CD4-positive, alpha-beta T cell treated with Interleukin-6 for 4 hours (primary cell): ENCODE results near the gene CLEC10A.
"Not testable (repeated sequence)": the region's sequence is repeated elsewhere in the genome, so short reads cannot be mapped to it uniquely, and the experiment has no call there.

Experiments
- DNase-seq: peaks from one replicate; pipeline ENCODE4 v3.0.0-alpha.2; 2020; ENCODE audit warnings: mixed read lengths

Gene CLEC10A

DNA sequence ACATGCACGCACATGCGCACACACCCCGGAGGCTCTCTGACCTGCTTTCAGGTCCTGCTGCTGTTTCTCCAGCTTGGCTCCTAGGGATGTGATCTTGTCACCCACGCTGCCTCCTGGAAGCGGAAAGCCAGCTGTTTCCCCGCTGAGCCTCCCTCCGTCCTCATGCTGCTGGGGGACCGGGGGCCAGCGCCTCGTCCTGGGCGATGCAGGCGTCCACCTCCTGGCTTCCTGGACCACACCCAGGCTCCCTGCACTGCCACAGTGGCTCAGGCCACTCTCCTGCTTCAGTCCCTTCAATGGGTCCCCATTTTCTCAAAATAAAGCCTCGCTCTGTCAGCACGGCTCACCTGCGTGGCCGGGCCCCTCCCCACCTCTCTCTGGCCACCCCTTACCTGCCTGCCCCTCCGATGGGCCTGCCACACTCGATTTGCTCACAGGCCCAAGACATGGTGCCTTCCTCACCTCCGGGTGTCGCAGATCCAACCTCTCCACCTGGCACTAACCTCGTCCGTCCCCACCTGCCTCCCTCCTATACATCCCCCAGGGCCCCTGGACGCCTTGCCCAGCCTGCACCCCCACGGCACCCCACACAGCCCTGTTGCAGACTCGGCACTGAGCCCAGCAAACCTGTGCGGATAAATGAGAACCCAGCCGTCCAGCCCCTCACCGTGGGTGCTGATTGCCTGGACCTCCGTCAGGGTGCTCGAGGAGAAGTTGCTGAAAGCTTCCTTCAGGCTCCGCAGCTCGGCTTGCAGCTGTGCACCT, 27.9 kb upstream of the CLEC10A start:
- DNase-seq, result no peak

DNA sequence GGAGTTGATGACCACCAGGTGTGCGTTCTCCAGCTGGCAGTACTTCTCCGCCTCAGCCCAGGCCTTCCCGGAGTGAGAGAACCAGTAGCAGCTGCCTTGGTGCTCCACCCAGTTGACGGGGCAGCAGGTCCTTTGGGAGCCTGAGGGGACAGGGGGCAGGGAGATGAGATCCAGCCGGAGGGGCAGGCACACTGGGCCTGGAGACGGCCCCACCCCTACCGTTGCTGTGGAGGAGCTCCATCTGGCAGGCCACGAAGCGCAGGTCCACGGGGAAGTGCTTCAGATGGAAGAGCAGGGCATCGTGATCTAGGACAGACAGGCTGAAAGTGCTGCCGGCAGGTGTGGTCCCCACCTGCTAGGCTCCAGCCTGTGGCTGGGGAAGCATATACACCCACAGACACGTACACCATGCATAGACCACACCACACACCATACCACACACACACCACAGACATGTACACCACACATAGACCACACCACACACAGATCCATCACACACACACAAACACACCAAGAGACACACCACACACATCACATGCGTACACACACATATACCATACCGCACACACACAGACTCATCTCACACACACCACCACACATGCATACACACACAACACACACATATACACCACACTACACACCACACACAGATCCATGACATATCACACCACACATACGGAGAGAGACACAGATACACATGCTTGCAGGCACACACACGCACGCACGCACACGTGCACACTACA, 27.1 kb upstream of the CLEC10A start:
- DNase-seq, result no peak

DNA sequence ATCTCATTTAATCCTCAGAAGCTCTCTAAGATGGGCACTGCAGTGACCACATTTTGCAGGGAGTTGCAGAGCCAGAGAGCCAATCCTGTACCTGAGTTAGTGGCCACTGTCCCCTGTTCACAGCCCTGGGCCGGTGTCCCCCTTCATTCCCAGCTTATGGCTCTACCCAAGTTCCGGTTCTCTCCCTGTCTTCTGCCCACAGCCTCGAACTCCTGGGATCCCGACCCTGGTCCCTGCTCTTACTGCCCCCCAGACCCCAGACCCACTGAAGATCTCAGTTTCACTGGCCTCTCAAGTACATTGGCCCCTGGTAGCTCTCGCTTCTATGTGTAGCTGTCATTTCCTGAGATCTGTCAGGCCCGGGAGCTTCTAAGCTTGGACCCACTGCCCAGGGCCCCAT, 22.4 kb upstream of the CLEC10A start:
- no peak for DNase-seq

GRCh38 chr17:7101531-7101930, 21.5 kb upstream of the CLEC10A start:
- no peak for DNase-seq

GRCh38 chr17:7100641-7101379, 20.8 kb upstream of the CLEC10A start:
- DNase-seq, result not testable (repeated sequence)

DNA sequence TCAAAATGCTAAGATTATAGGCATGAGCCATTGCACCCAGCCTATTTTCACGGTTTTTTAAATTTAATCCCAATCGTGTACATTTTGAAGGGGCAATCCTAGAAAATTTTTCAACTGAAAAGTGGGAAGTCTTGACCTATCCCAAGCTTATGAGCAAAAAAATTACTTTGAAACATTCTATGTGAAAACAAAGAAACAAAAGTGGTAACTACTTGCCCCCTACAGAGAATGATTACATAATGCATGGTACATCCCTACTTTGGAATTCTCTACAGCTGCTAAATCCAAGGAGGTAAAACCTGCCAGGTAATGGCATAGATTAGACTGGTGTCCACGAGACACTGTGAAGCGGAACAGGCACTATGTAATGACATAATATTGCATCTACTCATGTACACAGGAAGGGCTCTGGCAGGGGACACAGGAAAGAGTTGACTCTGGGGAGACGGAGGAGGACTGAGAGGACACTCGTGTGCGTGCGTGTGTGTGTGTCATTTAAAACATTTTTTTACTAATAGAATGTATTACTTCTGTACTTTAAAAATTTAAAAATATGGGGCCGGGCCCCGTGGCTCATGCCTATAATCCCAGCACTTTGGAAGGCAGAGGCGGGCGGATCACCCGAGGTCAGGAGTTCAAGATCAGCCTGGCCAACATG, 18.9 kb upstream of the CLEC10A start:
- DNase-seq, result no peak

- no peak for DNase-seq
These were observed 17.9 kb upstream of the CLEC10A start for GRCh38 chr17:7097940-7098339.

GRCh38 chr17:7095625-7096024, 15.6 kb upstream of the CLEC10A start:
- DNase-seq, result no peak

- DNase-seq, result no peak
These were observed 14.6 kb upstream of the CLEC10A start for GRCh38 chr17:7094652-7095019.

- DNase-seq, result not testable (repeated sequence)
These were observed 11.4 kb upstream of the CLEC10A start for GRCh38 chr17:7091311-7092005.

- not testable (repeated sequence) for DNase-seq
These were observed 9.5 kb upstream of the CLEC10A start for GRCh38 chr17:7089570-7089969.

- not testable (repeated sequence) for DNase-seq
These were observed 8.4 kb upstream of the CLEC10A start for GRCh38 chr17:7088442-7088841.

DNA sequence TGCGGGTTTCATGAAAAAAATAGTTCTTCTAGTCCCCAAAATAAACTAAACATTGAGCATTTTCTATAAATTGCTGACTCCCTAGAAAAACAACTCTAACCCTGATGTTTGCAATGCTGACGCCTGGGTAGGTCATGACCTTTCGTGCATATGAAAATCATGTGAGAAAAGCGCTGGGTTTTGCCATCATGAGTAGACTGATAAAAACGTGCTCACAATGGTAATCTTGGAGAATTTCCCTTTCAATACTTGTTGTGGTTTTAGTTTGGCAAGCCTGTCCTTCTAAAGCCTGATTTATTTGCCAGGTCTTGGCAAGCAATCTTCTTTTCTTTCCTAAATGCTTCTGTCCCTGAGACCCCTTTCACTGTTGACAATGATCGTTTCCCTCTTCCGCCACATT, 4.0 kb upstream of the CLEC10A start:
- no peak for DNase-seq

GRCh38 chr17:7083592-7083991, 3.5 kb upstream of the CLEC10A start:
- DNase-seq, result no peak

DNA sequence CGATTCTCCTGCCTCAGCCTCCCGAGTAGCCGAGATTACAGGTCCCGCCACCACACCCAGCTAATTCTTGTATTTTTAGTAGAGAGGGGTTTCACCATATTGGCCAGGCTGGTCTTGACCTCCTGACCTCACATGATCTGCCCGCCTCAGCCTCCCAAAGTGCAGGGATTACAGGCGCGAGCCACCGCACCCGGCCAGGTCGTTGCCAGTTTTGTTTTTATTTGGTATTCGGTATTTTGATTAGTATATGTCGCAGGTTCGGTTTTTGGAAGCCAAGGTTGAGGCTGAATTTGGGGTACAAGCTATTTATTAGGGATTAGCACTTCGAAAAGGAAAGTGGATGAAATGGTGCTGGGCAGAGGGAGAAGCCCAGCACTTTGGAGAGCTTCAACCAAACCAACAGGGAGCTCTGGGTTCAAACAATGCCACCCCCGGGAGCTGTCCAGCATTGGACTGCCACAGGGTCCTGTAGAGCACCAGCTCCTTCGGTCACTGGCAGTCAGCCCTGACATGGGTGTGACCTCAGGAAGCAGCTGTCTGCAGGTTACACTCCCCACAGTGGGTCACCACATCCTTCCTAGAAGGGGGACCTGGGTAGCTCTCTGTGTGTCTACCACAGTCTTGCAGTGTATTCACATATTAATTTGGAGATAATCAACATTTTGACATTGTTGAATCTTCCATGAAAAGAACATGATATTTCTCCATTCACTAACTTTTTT, 1.5 kb upstream of the CLEC10A start:
- peak; percentile 31 for DNase-seq

- no peak for DNase-seq
These were observed 498 bp upstream of the CLEC10A start for GRCh38 chr17:7080456-7081041.

DNA sequence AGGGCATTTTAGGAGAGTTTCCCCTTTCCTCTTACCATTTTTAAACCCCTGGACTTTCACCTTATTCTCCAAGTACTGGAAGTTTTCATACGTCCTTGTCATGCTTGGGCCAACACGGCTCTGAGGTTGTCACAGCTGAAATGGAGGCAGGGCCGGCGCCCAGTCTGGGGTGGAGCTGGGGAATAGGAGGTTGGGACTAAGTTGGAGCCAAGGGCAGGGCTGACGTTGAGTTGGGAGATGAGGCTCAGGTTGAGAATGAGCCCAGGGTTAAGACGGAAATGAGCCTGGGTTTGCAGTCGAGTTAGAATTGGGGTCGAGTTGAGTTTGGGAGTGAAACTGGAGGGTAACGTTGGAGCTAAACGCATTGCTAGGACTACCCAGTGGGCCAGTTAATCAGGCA, 1.3 kb downstream of the CLEC10A start:
- DNase-seq, result no peak

DNA sequence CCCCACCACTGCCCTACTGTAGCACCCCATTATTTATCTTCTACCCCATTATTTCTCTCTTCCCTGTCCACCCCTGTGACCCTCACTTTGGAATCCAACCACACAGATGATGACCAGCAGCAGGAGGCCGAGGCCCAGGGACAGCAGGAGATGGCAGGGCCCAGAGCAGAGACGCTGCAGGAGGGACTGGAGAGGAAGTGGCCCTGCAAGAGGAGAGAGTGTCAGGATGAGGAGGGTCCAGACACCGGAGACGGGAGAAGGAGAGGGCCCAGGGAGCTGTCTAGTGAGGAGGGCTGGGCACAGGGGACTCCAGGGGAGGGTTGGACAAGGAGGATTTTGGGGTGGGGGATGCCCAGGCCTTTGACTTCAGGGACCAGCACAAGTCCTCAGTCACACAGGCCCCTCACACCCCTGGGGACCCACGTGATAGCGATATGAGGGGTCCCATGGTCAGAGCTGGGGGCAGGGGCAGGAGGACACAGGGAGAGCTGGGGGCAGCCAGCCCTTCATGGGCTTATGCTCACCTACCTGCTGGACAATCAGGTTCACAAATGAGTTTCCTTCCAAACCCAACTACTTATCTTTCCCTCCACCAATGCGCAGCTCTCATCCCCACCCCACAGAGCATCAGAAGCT, 2.0 kb downstream of the CLEC10A start:
- no peak for DNase-seq

GRCh38 chr17:7074931-7075330, 5.1 kb downstream of the CLEC10A start:
- no peak for DNase-seq

DNA sequence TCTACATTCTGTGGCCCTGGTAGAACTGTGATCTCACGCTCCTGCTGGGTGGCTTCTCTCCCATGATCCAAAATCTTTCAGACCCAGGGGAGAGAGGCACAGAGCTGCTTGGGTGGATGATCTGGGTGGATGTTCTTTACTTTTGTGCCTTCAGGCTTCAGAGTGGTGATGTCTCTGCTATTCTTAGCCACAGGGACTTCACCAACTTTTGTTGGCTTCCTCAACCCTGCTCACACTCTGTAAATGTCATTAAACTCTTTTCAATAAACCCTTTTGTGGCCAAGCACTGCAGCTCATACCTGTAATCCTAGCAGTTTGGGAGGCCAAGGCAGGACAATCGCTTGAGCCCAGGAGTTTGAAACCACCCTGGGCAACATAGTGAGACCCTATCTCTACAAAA, 7.6 kb downstream of the CLEC10A start:
- no peak for DNase-seq

- no peak for DNase-seq
These were observed 9.3 kb downstream of the CLEC10A start for GRCh38 chr17:7070712-7071111.
